ENCODE measurements around the gene HS6ST2. TPM values are rescaled to one million over a fixed set of nuclear protein-coding genes. Genes with fewer than 3 reads are reported as not detected.

Gene HS6ST2
- total RNA-seq, 2 experiments from 2014 or later: not detected

GRCh38 chrX:132776486-132777210, 181.8 kb downstream of the HS6ST2 start:
- Mint-ChIP-seq H3K4me3 (no peak overlapping the region), H3K4me1 (no peaks in the 10 kb centered on the region), H3K27me3 (peaks cover 5% of the 10 kb centered on the region), H3K36me3 (no peaks in the 10 kb centered on the region), H3K27ac (no peak overlapping the region), H3K9me3 (no peaks in the 10 kb centered on the region)
- ATAC-seq (ENCODE audit: low read depth) (no peak), DNase-seq (no peak)
- POLR2A ChIA-PET: no interaction called here

DNA sequence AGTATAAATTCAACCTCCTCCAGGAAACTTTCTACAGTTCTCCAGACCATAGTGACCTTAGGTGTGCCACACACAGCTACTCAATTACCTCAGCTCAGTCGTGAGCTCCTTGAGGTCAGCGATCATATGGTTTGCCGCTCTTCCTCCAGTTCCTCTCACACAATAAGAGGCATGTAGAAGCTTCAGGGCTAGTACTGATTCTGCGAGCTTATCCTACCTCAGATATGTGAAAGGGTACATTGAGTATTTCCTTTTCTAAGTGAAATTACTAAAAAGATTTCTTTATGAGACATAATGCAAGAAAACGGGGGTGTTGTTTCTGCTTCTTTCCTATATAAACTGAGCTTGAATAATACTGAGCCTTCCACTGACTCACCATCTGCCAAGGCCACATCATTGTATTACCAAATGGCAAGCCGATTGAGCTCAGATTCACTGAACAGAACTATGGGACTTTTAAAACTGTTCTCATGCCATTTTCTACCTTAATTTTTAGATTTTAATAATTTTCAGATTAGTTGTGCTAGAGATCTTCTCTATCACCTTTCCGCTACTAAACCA, 183.1 kb downstream of the HS6ST2 start:
- no peak overlapping the region for H3K4me3 Mint-ChIP-seq
- no peaks in the 10 kb centered on the region for H3K36me3 Mint-ChIP-seq
- H3K27me3 Mint-ChIP-seq: peaks cover 5% of the 10 kb centered on the region
- POLR2A ChIA-PET: no interaction called here
- H3K27ac Mint-ChIP-seq: no peak overlapping the region
- no peak for DNase-seq
- ATAC-seq (ENCODE audit: low read depth): no peak
- H3K4me1 Mint-ChIP-seq: no peaks in the 10 kb centered on the region
- H3K9me3 Mint-ChIP-seq: no peaks in the 10 kb centered on the region

GRCh38 chrX:132774010-132774714, 184.3 kb downstream of the HS6ST2 start:
- H3K4me1 Mint-ChIP-seq: no peaks in the 10 kb centered on the region

GRCh38 chrX:132769609-132770008, 188.8 kb downstream of the HS6ST2 start:
- H3K4me3 Mint-ChIP-seq: no peak overlapping the region
- no peak for DNase-seq
- POLR2A ChIA-PET: no interaction called here
- no peaks in the 10 kb centered on the region for H3K9me3 Mint-ChIP-seq
- no peak overlapping the region for H3K27ac Mint-ChIP-seq
- H3K27me3 Mint-ChIP-seq: no peaks in the 10 kb centered on the region
- no peaks in the 10 kb centered on the region for H3K36me3 Mint-ChIP-seq
- no peak for ATAC-seq (ENCODE audit: low read depth)
- H3K4me1 Mint-ChIP-seq: peaks cover 3% of the 10 kb centered on the region

More at GRCh38 chrX:132774010-132774714, 184.3 kb downstream of the HS6ST2 start:
- Mint-ChIP-seq H3K36me3 (no peaks in the 10 kb centered on the region), H3K9me3 (no peaks in the 10 kb centered on the region), H3K4me3 (no peak overlapping the region), H3K27me3 (peaks cover 5% of the 10 kb centered on the region), H3K27ac (no peak overlapping the region)
- POLR2A ChIA-PET: no interaction called here
- ATAC-seq (ENCODE audit: low read depth) (no peak), DNase-seq (no peak)

GRCh38 chrX:132766452-132766851, 192.0 kb downstream of the HS6ST2 start:
- ATAC-seq (ENCODE audit: low read depth) (no peak), DNase-seq (no peak)
- no peak overlapping the region for H3K4me3 Mint-ChIP-seq
- H3K36me3 Mint-ChIP-seq: no peaks in the 10 kb centered on the region
- H3K27me3 Mint-ChIP-seq: no peaks in the 10 kb centered on the region
- H3K4me1 Mint-ChIP-seq: peaks cover 3% of the 10 kb centered on the region
- POLR2A ChIA-PET: no interaction called here
- H3K9me3 Mint-ChIP-seq: no peaks in the 10 kb centered on the region
- H3K27ac Mint-ChIP-seq: no peak overlapping the region

DNA sequence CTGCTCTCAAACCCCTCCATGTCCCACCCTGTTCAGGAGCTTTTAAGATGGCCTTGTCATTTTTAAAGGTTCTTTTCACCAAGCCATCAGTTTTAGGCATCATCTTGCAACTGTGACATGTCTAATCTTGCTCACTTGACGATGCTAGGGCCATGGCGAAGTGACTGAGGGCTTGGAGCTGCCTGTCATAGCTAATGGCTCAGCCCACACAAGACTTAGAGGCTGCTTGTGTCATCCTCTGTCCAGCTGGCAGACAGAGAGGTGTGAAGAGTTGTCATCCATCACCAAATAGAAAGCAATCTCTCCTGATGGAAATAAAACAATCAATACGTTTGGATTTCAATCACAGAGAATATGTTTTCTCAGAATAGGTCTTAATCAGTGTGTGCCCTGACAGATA, 194.9 kb downstream of the HS6ST2 start:
- POLR2A ChIA-PET: no interaction called here
- Mint-ChIP-seq H3K27me3 (peaks cover 3% of the 10 kb centered on the region), H3K36me3 (no peaks in the 10 kb centered on the region), H3K4me1 (peaks cover 3% of the 10 kb centered on the region), H3K4me3 (no peak overlapping the region), H3K9me3 (no peaks in the 10 kb centered on the region), H3K27ac (no peak overlapping the region)
- no peak for ATAC-seq (ENCODE audit: low read depth)
- no peak for DNase-seq

- POLR2A ChIA-PET: no interaction called here
- Mint-ChIP-seq H3K4me3 (no peak overlapping the region), H3K9me3 (no peaks in the 10 kb centered on the region), H3K4me1 (peaks cover 1% of the 10 kb centered on the region), H3K27me3 (peaks cover 3% of the 10 kb centered on the region), H3K36me3 (no peaks in the 10 kb centered on the region), H3K27ac (no peak overlapping the region)
- DNase-seq: no peak
- no peak for ATAC-seq (ENCODE audit: low read depth)
These were observed 199.7 kb downstream of the HS6ST2 start for GRCh38 chrX:132758759-132759158.

DNA sequence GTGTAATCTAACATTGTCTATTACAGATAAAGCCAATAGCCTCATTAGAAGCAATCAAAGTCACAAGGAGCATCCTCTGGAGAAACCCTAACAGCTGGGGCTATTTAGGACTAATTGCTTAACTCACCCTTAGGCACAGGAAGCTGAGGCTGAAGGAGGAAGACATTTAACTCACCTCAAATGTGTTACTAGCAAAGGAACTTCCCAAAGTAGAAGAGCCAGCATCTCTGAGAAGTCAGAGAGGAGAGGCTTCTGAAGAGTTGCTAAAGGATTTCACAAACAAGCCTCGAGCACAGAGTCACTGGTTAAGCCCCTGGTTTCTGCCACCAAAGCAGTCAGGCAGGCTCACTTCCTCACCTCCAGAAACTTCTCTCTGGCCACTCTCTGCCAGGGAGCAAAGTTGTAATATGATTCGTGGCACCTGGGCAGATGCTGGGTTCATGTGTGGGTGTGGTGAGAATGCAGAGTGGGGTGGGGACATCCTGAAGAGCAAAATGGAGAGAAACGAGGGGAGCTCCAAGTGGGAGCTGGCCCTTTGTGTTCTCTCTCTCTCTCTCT, 201.3 kb downstream of the HS6ST2 start:
- Mint-ChIP-seq H3K36me3 (no peaks in the 10 kb centered on the region), H3K27ac (no peak overlapping the region), H3K4me1 (peaks cover 1% of the 10 kb centered on the region), H3K4me3 (no peak overlapping the region), H3K27me3 (peaks cover 3% of the 10 kb centered on the region), H3K9me3 (no peaks in the 10 kb centered on the region)
- DNase-seq (no peak), ATAC-seq (ENCODE audit: low read depth) (no peak)
- POLR2A ChIA-PET: no interaction called here

- no peak for ATAC-seq (ENCODE audit: low read depth)
- Mint-ChIP-seq H3K27me3 (peaks cover 3% of the 10 kb centered on the region), H3K9me3 (no peaks in the 10 kb centered on the region), H3K27ac (no peak overlapping the region), H3K4me1 (peaks cover 1% of the 10 kb centered on the region), H3K36me3 (no peaks in the 10 kb centered on the region), H3K4me3 (no peak overlapping the region)
- POLR2A ChIA-PET: no interaction called here
- DNase-seq: no peak
These were observed 202.0 kb downstream of the HS6ST2 start for GRCh38 chrX:132756439-132756838.

GRCh38 chrX:132751063-132751690, 207.3 kb downstream of the HS6ST2 start:
- no peak overlapping the region for H3K27ac Mint-ChIP-seq
- H3K4me1 Mint-ChIP-seq: peaks cover 8% of the 10 kb centered on the region
- ATAC-seq (ENCODE audit: low read depth) (peak; percentile 14), DNase-seq (no peak)
- no peaks in the 10 kb centered on the region for H3K36me3 Mint-ChIP-seq
- no peaks in the 10 kb centered on the region for H3K27me3 Mint-ChIP-seq
- POLR2A ChIA-PET: no interaction called here
- no peak overlapping the region for H3K4me3 Mint-ChIP-seq
- H3K9me3 Mint-ChIP-seq: no peaks in the 10 kb centered on the region

- Mint-ChIP-seq H3K27me3 (no peaks in the 10 kb centered on the region), H3K36me3 (no peaks in the 10 kb centered on the region), H3K4me3 (no peak overlapping the region), H3K9me3 (no peaks in the 10 kb centered on the region), H3K27ac (peak overlapping the region; percentile 48), H3K4me1 (peaks cover 8% of the 10 kb centered on the region)
- ATAC-seq (ENCODE audit: low read depth): peak; percentile 42
- DNase-seq: no peak
- POLR2A ChIA-PET: no interaction called here
These were observed 207.9 kb downstream of the HS6ST2 start for GRCh38 chrX:132750331-132751062.

- Mint-ChIP-seq H3K4me1 (peaks cover 8% of the 10 kb centered on the region), H3K27ac (no peak overlapping the region), H3K9me3 (no peaks in the 10 kb centered on the region), H3K36me3 (no peaks in the 10 kb centered on the region), H3K4me3 (no peak overlapping the region), H3K27me3 (no peaks in the 10 kb centered on the region)
- POLR2A ChIA-PET: no interaction called here
- DNase-seq (no peak), ATAC-seq (ENCODE audit: low read depth) (no peak)
These were observed 209.0 kb downstream of the HS6ST2 start for GRCh38 chrX:132749406-132749805.

GRCh38 chrX:132748909-132749308, 209.5 kb downstream of the HS6ST2 start:
- Mint-ChIP-seq H3K9me3 (no peaks in the 10 kb centered on the region), H3K27me3 (no peaks in the 10 kb centered on the region), H3K4me3 (no peak overlapping the region), H3K4me1 (peaks cover 8% of the 10 kb centered on the region), H3K27ac (no peak overlapping the region), H3K36me3 (no peaks in the 10 kb centered on the region)
- POLR2A ChIA-PET: no interaction called here
- DNase-seq (no peak), ATAC-seq (ENCODE audit: low read depth) (no peak)

Measured in activated naive CD8-positive, alpha-beta T cell treated with anti-CD3 and anti-CD28 coated beads, Interleukin-2, amount 10 ng/mL, durations not matched to agents 7 days and 5 days (primary cell).